GM10266 (cell line): Measurements from ENCODE around the gene KRT83.

Experiments used
- DNase-seq: peaks from one replicate; pipeline ENCODE4 v3.0.0; 2012; ENCODE audit errors: extremely low spot score
- CTCF ChIP-seq: IDR thresholded peaks from 2 replicates; pipeline ENCODE4 v1.5.1; 2012; ENCODE audit warnings: mild to moderate bottlenecking, low read depth; ENCODE audit not compliant: control insufficient read depth, insufficient read depth; ENCODE audit errors: missing control alignments

Gene KRT83

GRCh38 chr12:52300796-52301691 lies 20.2 kb downstream of the KRT83 start:
- DNase-seq, result no peak

GRCh38 chr12:52298677-52299190 lies 22.5 kb downstream of the KRT83 start:
- TF ChIP-seq CTCF, result no peak
- DNase-seq, result no peak

More at GRCh38 chr12:52300796-52301691, 20.2 kb downstream of the KRT83 start:
- no peak for TF ChIP-seq CTCF

GRCh38 chr12:52296572-52297215 lies 24.5 kb downstream of the KRT83 start:
- no peak for TF ChIP-seq CTCF
- DNase-seq, result no peak

- no peak for TF ChIP-seq CTCF
- no peak for DNase-seq
Observed at GRCh38 chr12:52295663-52296062, 25.5 kb downstream of the KRT83 start.

- no peak for DNase-seq
- TF ChIP-seq CTCF, result no peak
Observed at GRCh38 chr12:52294803-52295202, 26.4 kb downstream of the KRT83 start.

- DNase-seq, result no peak
- TF ChIP-seq CTCF, result no peak
Observed at GRCh38 chr12:52293926-52294325, 27.3 kb downstream of the KRT83 start.
